Colon (tissue), 2 donors: ENCODE data around the gene DLK1.

Source experiments
- FAIRE-seq: peaks from 2 replicates; lab custom pipeline; 2012; peaks lifted over from hg19 to GRCh38; lab: Jason Lieb, UNC
- donor health status: control.
- donor health status: control.

The DLK1 gene

GRCh38 chr14:100761481-100761880, 34.8 kb downstream of the DLK1 start:
- no peak for FAIRE-seq

GRCh38 chr14:100762089-100762515, 35.4 kb downstream of the DLK1 start:
- FAIRE-seq = no peak

- FAIRE-seq = no peak
Measured at GRCh38 chr14:100762901-100763300, 36.2 kb downstream of the DLK1 start.

- FAIRE-seq = no peak
Measured at GRCh38 chr14:100764471-100765115, 37.9 kb downstream of the DLK1 start.

- FAIRE-seq = no peak
Measured at GRCh38 chr14:100765296-100765695, 38.6 kb downstream of the DLK1 start.

- no peak for FAIRE-seq
Measured at GRCh38 chr14:100765991-100766390, 39.3 kb downstream of the DLK1 start.

GRCh38 chr14:100767003-100767787, 40.5 kb downstream of the DLK1 start:
- FAIRE-seq = no peak

- FAIRE-seq = no peak
Measured at GRCh38 chr14:100767788-100768536, 41.3 kb downstream of the DLK1 start.

- no peak for FAIRE-seq
Measured at GRCh38 chr14:100769035-100769939, 42.6 kb downstream of the DLK1 start.

GRCh38 chr14:100770046-100770445, 43.4 kb downstream of the DLK1 start:
- FAIRE-seq = no peak

GRCh38 chr14:100770605-100771120, 44.0 kb downstream of the DLK1 start:
- no peak for FAIRE-seq

GRCh38 chr14:100771121-100771800, 44.6 kb downstream of the DLK1 start:
- FAIRE-seq = no peak

- FAIRE-seq = no peak
Measured at GRCh38 chr14:100772607-100773165, 46.0 kb downstream of the DLK1 start.

- no peak for FAIRE-seq
Measured at GRCh38 chr14:100773331-100774163, 46.9 kb downstream of the DLK1 start.

- no peak for FAIRE-seq
Measured at GRCh38 chr14:100774164-100774537, 47.5 kb downstream of the DLK1 start.

- no peak for FAIRE-seq
Measured at GRCh38 chr14:100775351-100775830, 48.7 kb downstream of the DLK1 start.

GRCh38 chr14:100775831-100776591, 49.3 kb downstream of the DLK1 start:
- no peak for FAIRE-seq

- no peak for FAIRE-seq
Measured at GRCh38 chr14:100776681-100777365, 50.1 kb downstream of the DLK1 start.
